Measurements from ENCODE around the gene KAT6B.

Gene KAT6B

GRCh38 chr10:74870191-74870590 is 43.8 kb downstream of the KAT6B start:
- TF ChIP-seq CTCF (conservative IDR thresholded peaks at IDR 0.05; ENCODE audit: low read depth, low read length) = no peak
- Histone ChIP-seq H4K20me1 (ENCODE audit: insufficient read depth) (no peaks in the 10 kb centered on the region), H3K9ac (no peak overlapping the region), H3K4me1 (ENCODE audit: low read depth, poor library complexity, severe bottlenecking) (no peaks in the 10 kb centered on the region), H3K36me3 (ENCODE audit: insufficient read depth) (no peaks in the 10 kb centered on the region), H3K4me2 (no peak overlapping the region), H3K4me3 (IDR thresholded peaks at IDR 0.05; ENCODE audit: insufficient read depth, low read depth, low read length) (no peak overlapping the region), H3K79me2 (ENCODE audit: insufficient read depth, low read depth) (no peaks in the 10 kb centered on the region), H2AFZ (ENCODE audit: low read depth) (no peak overlapping the region), H3K27me3 (ENCODE audit: insufficient read depth, low read depth) (no peaks in the 10 kb centered on the region), H3K27ac (no peak overlapping the region)

GRCh38 chr10:74871595-74872382 is 45.4 kb downstream of the KAT6B start:
- H3K79me2 ChIP-seq (ENCODE audit: insufficient read depth, low read depth) = no peaks in the 10 kb centered on the region
- H3K9ac ChIP-seq = no peak overlapping the region
- H4K20me1 ChIP-seq (ENCODE audit: insufficient read depth) = no peaks in the 10 kb centered on the region
- TF ChIP-seq CTCF (conservative IDR thresholded peaks at IDR 0.05; ENCODE audit: low read depth, low read length) = no peak
- H3K4me1 ChIP-seq (ENCODE audit: low read depth, poor library complexity, severe bottlenecking) = no peaks in the 10 kb centered on the region
- H3K27ac ChIP-seq = no peak overlapping the region
- no peak overlapping the region for H3K4me2 ChIP-seq
- H3K4me3 ChIP-seq (IDR thresholded peaks at IDR 0.05; ENCODE audit: insufficient read depth, low read depth, low read length) = no peak overlapping the region
- H2AFZ ChIP-seq (ENCODE audit: low read depth) = no peak overlapping the region
- no peaks in the 10 kb centered on the region for H3K27me3 ChIP-seq (ENCODE audit: insufficient read depth, low read depth)
- no peaks in the 10 kb centered on the region for H3K36me3 ChIP-seq (ENCODE audit: insufficient read depth)

GRCh38 chr10:74873803-74874454 is 47.5 kb downstream of the KAT6B start:
- H4K20me1 ChIP-seq (ENCODE audit: insufficient read depth) = no peaks in the 10 kb centered on the region
- no peak for TF ChIP-seq CTCF (conservative IDR thresholded peaks at IDR 0.05; ENCODE audit: low read depth, low read length)
- H2AFZ ChIP-seq (ENCODE audit: low read depth) = no peak overlapping the region
- no peak overlapping the region for H3K4me2 ChIP-seq
- no peaks in the 10 kb centered on the region for H3K4me1 ChIP-seq (ENCODE audit: low read depth, poor library complexity, severe bottlenecking)
- H3K4me3 ChIP-seq (IDR thresholded peaks at IDR 0.05; ENCODE audit: insufficient read depth, low read depth, low read length) = no peak overlapping the region
- H3K27me3 ChIP-seq (ENCODE audit: insufficient read depth, low read depth) = no peaks in the 10 kb centered on the region
- no peak overlapping the region for H3K27ac ChIP-seq
- H3K9ac ChIP-seq = no peak overlapping the region
- no peaks in the 10 kb centered on the region for H3K79me2 ChIP-seq (ENCODE audit: insufficient read depth, low read depth)
- H3K36me3 ChIP-seq (ENCODE audit: insufficient read depth) = no peaks in the 10 kb centered on the region

- H3K4me2 ChIP-seq = no peak overlapping the region
- H3K36me3 ChIP-seq (ENCODE audit: insufficient read depth) = no peaks in the 10 kb centered on the region
- no peak overlapping the region for H3K4me3 ChIP-seq (IDR thresholded peaks at IDR 0.05; ENCODE audit: insufficient read depth, low read depth, low read length)
- no peaks in the 10 kb centered on the region for H3K4me1 ChIP-seq (ENCODE audit: low read depth, poor library complexity, severe bottlenecking)
- no peak overlapping the region for H3K27ac ChIP-seq
- no peak overlapping the region for H2AFZ ChIP-seq (ENCODE audit: low read depth)
- H3K9ac ChIP-seq = no peak overlapping the region
- no peaks in the 10 kb centered on the region for H3K27me3 ChIP-seq (ENCODE audit: insufficient read depth, low read depth)
- H4K20me1 ChIP-seq (ENCODE audit: insufficient read depth) = no peaks in the 10 kb centered on the region
- H3K79me2 ChIP-seq (ENCODE audit: insufficient read depth, low read depth) = no peaks in the 10 kb centered on the region
- TF ChIP-seq CTCF (conservative IDR thresholded peaks at IDR 0.05; ENCODE audit: low read depth, low read length) = no peak
Observed at GRCh38 chr10:74874649-74875048, 48.2 kb downstream of the KAT6B start.

Measured in KMS-11 (cell line).